ENCODE data around the gene WDR54.

- TF ChIP-seq CTCF (IDR thresholded peaks at IDR 0.05; ENCODE audit: low read depth, low read length) (no peak), EZH2phosphoT487 (IDR thresholded peaks at IDR 0.05; ENCODE audit: low read depth) (no peak)
These were observed 19.6 kb upstream of the WDR54 start for GRCh38 chr2:74401891-74402290.
